Measurements from ENCODE around the gene HOXB9. TPM values are rescaled to one million over a fixed set of nuclear protein-coding genes. Genes with fewer than 3 reads are reported as not detected.

Gene HOXB9
- total and polyA plus RNA-seq, 10 of the 15 experiments (the other 5 are each of a cell fraction or from before 2014, with no cell fraction given): 0.01 to 0.49 (median 0.09) TPM; not detected in 5

DNA sequence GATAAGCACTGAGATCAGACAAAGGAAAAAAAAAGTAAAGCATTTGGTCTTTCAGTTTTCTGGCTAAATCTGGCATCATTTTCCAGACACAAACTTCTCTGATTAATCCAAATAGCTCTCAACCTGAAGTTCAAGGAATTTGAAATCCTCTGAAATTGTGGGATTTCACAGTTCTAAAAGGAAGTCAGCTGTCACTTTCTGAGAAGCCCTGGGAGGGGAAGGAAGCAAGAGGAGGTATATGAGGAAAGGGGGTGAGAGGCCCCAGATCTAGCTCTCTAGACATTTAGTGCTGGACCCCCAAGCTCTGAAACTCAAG, 17.5 kb upstream of the HOXB9 start:
- Histone ChIP-seq H4K20me1 (ENCODE audit: control insufficient read depth, insufficient read depth) (no peaks in the 10 kb centered on the region), H3K4me1 (ENCODE audit: control insufficient read depth, insufficient read depth, low read length) (peaks cover 7% of the 10 kb centered on the region), H3K27me3 (replicated peaks in 1 of 2; ENCODE audit: control insufficient read depth in 2 of 2, insufficient read depth in 2 of 2, low read length in 1 of 2) (peaks cover 9 to 19% of the 10 kb centered on the region in 2 experiments), H3K9ac (ENCODE audit: control insufficient read depth, insufficient read depth, low read length) (no peak overlapping the region), H3K36me3 (ENCODE audit: control insufficient read depth in 2 of 2, insufficient read depth in 2 of 2, low read length in 1 of 2) (no peaks in the 10 kb centered on the region), H3K4me2 (ENCODE audit: control insufficient read depth, insufficient read depth) (no peak overlapping the region), H3K9me3 (replicated peaks; ENCODE audit: control insufficient read depth, insufficient read depth, low read length) (no peaks in the 10 kb centered on the region), H3K27ac (ENCODE audit: control insufficient read depth, insufficient read depth) (no peak overlapping the region), H3K79me2 (ENCODE audit: control insufficient read depth, insufficient read depth, low read length) (no peaks in the 10 kb centered on the region), H2AFZ (ENCODE audit: control insufficient read depth, low read depth, low read length) (no peak overlapping the region), H3K4me3 (no peak overlapping the region)
- SMC1A ChIA-PET (ENCODE audit: uncharacterized antibody, unreplicated experiment): no interaction called here
- DNase-seq (ENCODE audit: low read depth, low spot score): no peak
- TF ChIP-seq EP300 (IDR thresholded peaks at IDR 0.05; ENCODE audit: borderline replicate concordance in 1 of 2, control insufficient read depth in 1 of 2, low read depth in 2 of 2, low read length in 2 of 2): no peak
- no peak for TF ChIP-seq SREBF1 (IDR thresholded peaks at IDR 0.05; ENCODE audit: low read length)
- ATAC-seq: no peak
- in situ Hi-C loops (cut with MboI) (no loop called here), intact Hi-C loops (cut with micrococcal nuclease; ENCODE audit: unreplicated experiment) (no loop called here)
- BruUV-seq (replicated peaks): no TSS peak
- POLR2A ChIA-PET: no interaction called here
- RAD21 ChIA-PET (ENCODE audit: unreplicated experiment): no interaction called here
- FAIRE-seq: no peak
- CTCF ChIA-PET: no interaction called here

DNA sequence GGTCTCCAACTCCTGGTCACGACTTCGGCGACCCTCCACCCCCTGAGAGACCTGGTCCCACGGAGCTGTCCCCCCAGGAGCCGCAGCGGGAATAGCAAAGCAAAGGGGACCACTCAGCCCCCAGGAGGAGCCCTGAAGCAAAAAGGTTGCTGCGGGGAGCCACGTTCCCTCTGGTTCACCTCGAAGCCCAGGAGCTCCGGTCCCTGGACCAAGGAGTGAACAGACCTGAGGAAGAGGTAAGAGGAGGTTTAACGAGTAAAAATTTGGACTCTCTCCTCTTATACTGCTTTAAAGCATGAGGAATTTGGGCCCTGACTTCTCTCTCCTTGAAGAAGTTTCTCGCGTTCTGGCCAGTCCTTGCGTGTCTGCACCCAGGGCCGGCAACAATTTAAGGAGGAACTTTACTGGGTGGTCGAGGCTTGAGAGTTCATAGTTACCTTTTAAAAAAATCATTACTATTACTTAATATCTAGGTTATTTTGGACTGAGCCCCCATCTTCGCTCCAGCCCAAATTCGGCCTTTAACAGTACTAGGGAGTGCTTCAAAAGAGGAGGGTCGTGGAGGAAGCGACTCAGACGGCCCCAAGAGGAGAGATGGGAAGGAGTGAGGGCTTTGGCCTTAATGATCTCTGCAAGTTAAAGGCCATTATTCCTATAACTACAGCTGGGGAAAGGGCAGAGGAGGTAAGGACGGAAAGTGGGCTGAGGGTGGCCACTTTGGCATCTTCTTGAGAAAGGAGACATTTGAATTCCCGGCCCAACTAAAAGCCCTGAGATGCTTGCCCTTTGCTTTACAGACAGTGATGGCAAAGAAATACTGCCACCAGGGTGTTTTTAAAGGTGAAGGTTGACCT, 16.9 kb upstream of the HOXB9 start:
- Histone ChIP-seq H3K9me3 (replicated peaks; ENCODE audit: control insufficient read depth, insufficient read depth, low read length) (no peaks in the 10 kb centered on the region), H3K9ac (ENCODE audit: control insufficient read depth, insufficient read depth, low read length) (no peak overlapping the region), H2AFZ (ENCODE audit: control insufficient read depth, low read depth, low read length) (no peak overlapping the region), H3K36me3 (ENCODE audit: control insufficient read depth in 2 of 2, insufficient read depth in 2 of 2, low read length in 1 of 2) (no peaks in the 10 kb centered on the region), H3K4me1 (ENCODE audit: control insufficient read depth, insufficient read depth, low read length) (peaks cover 7% of the 10 kb centered on the region), H3K4me3 (no peak overlapping the region), H3K27me3 (replicated peaks in 1 of 2; ENCODE audit: control insufficient read depth in 2 of 2, insufficient read depth in 2 of 2, low read length in 1 of 2) (peaks cover 9 to 19% of the 10 kb centered on the region in 2 experiments), H4K20me1 (ENCODE audit: control insufficient read depth, insufficient read depth) (no peaks in the 10 kb centered on the region), H3K79me2 (ENCODE audit: control insufficient read depth, insufficient read depth, low read length) (no peaks in the 10 kb centered on the region), H3K27ac (ENCODE audit: control insufficient read depth, insufficient read depth) (no peak overlapping the region), H3K4me2 (ENCODE audit: control insufficient read depth, insufficient read depth) (no peak overlapping the region)
- no peak for ATAC-seq
- ChIA-PET RAD21 (ENCODE audit: unreplicated experiment) (no interaction called here), POLR2A (no interaction called here), SMC1A (ENCODE audit: uncharacterized antibody, unreplicated experiment) (no interaction called here), CTCF (no interaction called here)
- in situ Hi-C loops (cut with MboI): no loop called here
- no TSS peak for BruUV-seq (replicated peaks)
- TF ChIP-seq ZNF274 (IDR thresholded peaks at IDR 0.05; ENCODE audit: insufficient read depth, insufficient read length) (no peak), POLR2A (IDR thresholded peaks at IDR 0.05; ENCODE audit: low read depth, low read length) (no peak), ZBTB4 (CRISPR knock-in tag; IDR thresholded peaks at IDR 0.05) (no peak), KDM1A (IDR thresholded peaks at IDR 0.05; ENCODE audit: borderline replicate concordance) (no peak), RFX5 (IDR thresholded peaks at IDR 0.05; ENCODE audit: low read depth, low read length) (no peak), BRCA1 (IDR thresholded peaks at IDR 0.05; ENCODE audit: low read depth, low read length) (no peak), CEBPB (IDR thresholded peaks at IDR 0.05; ENCODE audit: borderline replicate concordance in 1 of 2, low read depth in 2 of 2, low read length in 2 of 2) (no peak)
- TF ChIP-seq, protein P1, sequence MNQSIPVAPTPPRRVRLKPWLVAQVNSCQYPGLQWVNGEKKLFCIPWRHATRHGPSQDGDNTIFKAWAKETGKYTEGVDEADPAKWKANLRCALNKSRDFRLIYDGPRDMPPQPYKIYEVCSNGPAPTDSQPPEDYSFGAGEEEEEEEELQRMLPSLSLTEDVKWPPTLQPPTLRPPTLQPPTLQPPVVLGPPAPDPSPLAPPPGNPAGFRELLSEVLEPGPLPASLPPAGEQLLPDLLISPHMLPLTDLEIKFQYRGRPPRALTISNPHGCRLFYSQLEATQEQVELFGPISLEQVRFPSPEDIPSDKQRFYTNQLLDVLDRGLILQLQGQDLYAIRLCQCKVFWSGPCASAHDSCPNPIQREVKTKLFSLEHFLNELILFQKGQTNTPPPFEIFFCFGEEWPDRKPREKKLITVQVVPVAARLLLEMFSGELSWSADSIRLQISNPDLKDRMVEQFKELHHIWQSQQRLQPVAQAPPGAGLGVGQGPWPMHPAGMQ (IDR thresholded peaks at IDR 0.05; ENCODE audit: borderline replicate concordance): no peak
- DNase-seq (ENCODE audit: low read depth, low spot score): no peak
- WGBS (ENCODE audit: insufficient coverage, insufficient replicate concordance, low lambda C conversion rate, missing lambda C conversion rate): 59% methylated on average over 23 of the region's 23 CpGs
- intact Hi-C loops (cut with micrococcal nuclease; ENCODE audit: unreplicated experiment): no loop called here
- FAIRE-seq: no peak
